Right lobe of liver (tissue), 6 donors: ENCODE measurements around the gene EEFSEC. TPM values are rescaled to one million over a fixed set of nuclear protein-coding genes. Genes with fewer than 3 reads are reported as not detected.

ENCODE experiments used
- ATAC-seq, 4 donors: fragments of 200-7000 bp; cut with Tn5 transposase; one replicate each; pipeline ENCODE4 v1.9.1; 2020; ENCODE audit warnings: mild to moderate bottlenecking in 4 of 4, moderate library complexity in 4 of 4
- DNase-seq, 3 donors: peaks; one replicate each; pipeline ENCODE4 v3.0.0-alpha.2; 2020
- H3K27ac ChIP-seq, 3 donors: fragments of 200-600 bp; one replicate each; pipeline ENCODE4 v1.8.0; 2022
- H3K27me3 ChIP-seq, 2 donors: fragments of 200-600 bp; one replicate each; pipeline ENCODE4 v1.8.0; 2022
- H3K36me3 ChIP-seq, 4 donors: fragments of 200-600 bp; sonication (generic) in 1 of 4; one replicate each; pipeline versions ENCODE4 v1.5.1 to v1.8.0; 2017 to 2022; ENCODE audit warnings: control low read depth in 1 of 4
- H3K4me1 ChIP-seq, 4 donors: fragments of 200-600 bp; sonication (generic) in 1 of 4; one replicate each; pipeline versions ENCODE4 v1.5.1 to v1.8.0; 2017 to 2022; ENCODE audit warnings: control low read depth in 1 of 4
- H3K4me3 ChIP-seq, 3 donors: fragments of 200-600 bp; one replicate each; pipeline ENCODE4 v1.8.0; 2022
- H3K9me3 ChIP-seq, 4 donors: fragments of 200-600 bp; sonication (generic) in 1 of 4; one replicate each; pipeline versions ENCODE4 v1.5.1 to v1.8.0; 2017 to 2022; ENCODE audit warnings: control low read depth in 1 of 4
- CTCF ChIP-seq, 4 donors: fragments of 200-600 bp in 3 of 4; fragments of 450-650 bp in 1 of 4; IDR thresholded peaks; one replicate each; pipeline versions ENCODE4 v1.5.1 to v1.8.0; 2016 to 2022; ENCODE audit warnings: antibody characterized with exemption in 4 of 4, mild to moderate bottlenecking in 2 of 4
- POLR2A ChIP-seq: fragments of 450-650 bp; IDR thresholded peaks from one replicate; pipeline ENCODE4 v1.6.1; 2017; ENCODE audit warnings: antibody characterized with exemption, mild to moderate bottlenecking
- WGBS: methylation state at CpG from one replicate; pipeline ENCODE4 v1.1.6; 2018; ENCODE audit warnings: low coverage, low lambda C conversion rate; ENCODE audit not compliant: insufficient coverage; ENCODE audit errors: missing lambda C conversion rate; 5-methylcytosine and 5-hydroxymethylcytosine counted together
- intact Hi-C, 2 donors: fragments of 100-400 bp; cut with DNase I; formaldehyde crosslinking; loops; one replicate each; pipeline versions ENCODE4 v1.11.2 to v1.14.1; 2022
- total RNA-seq, 6 experiments: library from RNA; depleted of rRNA in 2 of 6; stranded (reverse); fragments of >200 nt in 2 of 6; fragmentation: NEBNext Ultra II Directional in 3 of 6; extraction: Animal tissue kit (Norgen Biotek cat#: 25700) in 3 of 6; gene quantifications; one replicate each; pipeline versions ENCODE4 v1.1.0 to v1.2.4, GENCODE V29; 2016 to 2023
- donor health status: DM: no; HTN: yes; CAD: no.
- donor health status: DM: no; HTN: no; CAD: no.
- donor health status: DM: no; HTN: no; CAD: no.
- donor health status: DM: no; HTN: yes; CAD: no.
- donor health status: DM: no; HTN: yes; CAD: no.

EEFSEC gene
- total RNA-seq, 6 experiments from 2014 or later: 10.1 to 24.0 (median 13.4) TPM

- H3K27ac ChIP-seq: no peak overlapping the region
- H3K9me3 ChIP-seq: no peaks in the 10 kb centered on the region
- no peak overlapping the region for H3K4me3 ChIP-seq
- no peaks in the 10 kb centered on the region for H3K27me3 ChIP-seq
- 71% methylated on average over 3 of the region's 3 CpGs for WGBS
- no peaks in the 10 kb centered on the region for H3K4me1 ChIP-seq
- TF ChIP-seq CTCF (IDR thresholded peaks at IDR 0.05) (no peak), POLR2A (no peak)
- intact Hi-C loops: no loop called here
- no peaks in the 10 kb centered on the region for H3K36me3 ChIP-seq
- ATAC-seq (no peak), DNase-seq (no peak)
These were observed 68.0 kb downstream of the EEFSEC start for GRCh38 chr3:128221328-128221727.

- no peaks in the 10 kb centered on the region for H3K27me3 ChIP-seq
- intact Hi-C loops: no loop called here
- no peak for ATAC-seq
- H3K36me3 ChIP-seq: no peaks in the 10 kb centered on the region
- DNase-seq: no peak
- TF ChIP-seq POLR2A (no peak), CTCF (IDR thresholded peaks at IDR 0.05) (no peak)
- H3K9me3 ChIP-seq: no peaks in the 10 kb centered on the region
- no peak overlapping the region for H3K27ac ChIP-seq
- H3K4me3 ChIP-seq: no peak overlapping the region
- H3K4me1 ChIP-seq: no peaks in the 10 kb centered on the region
These were observed 69.6 kb downstream of the EEFSEC start for GRCh38 chr3:128222796-128223385.

- 58% methylated on average over 3 of the region's 8 CpGs for WGBS
These were observed 73.0 kb downstream of the EEFSEC start for GRCh38 chr3:128226186-128226725.

GRCh38 chr3:128226795-128227395 lies 73.6 kb downstream of the EEFSEC start:
- intact Hi-C loops: no loop called here
- no peaks in the 10 kb centered on the region for H3K36me3 ChIP-seq
- DNase-seq (peak in 1 of 3 donors; percentile 31), ATAC-seq (peak; percentile 68 to 74 (median 70))
- 100% methylated on average over 2 of the region's 5 CpGs for WGBS
- no peaks in the 10 kb centered on the region for H3K4me1 ChIP-seq
- no peaks in the 10 kb centered on the region for H3K9me3 ChIP-seq
- H3K27ac ChIP-seq: no peak overlapping the region
- no peaks in the 10 kb centered on the region for H3K27me3 ChIP-seq
- TF ChIP-seq CTCF (IDR thresholded peaks at IDR 0.05) (peak; percentile 35 to 64 (median 51)), POLR2A (no peak)
- no peak overlapping the region for H3K4me3 ChIP-seq

More at GRCh38 chr3:128226186-128226725, 73.0 kb downstream of the EEFSEC start:
- no peaks in the 10 kb centered on the region for H3K4me1 ChIP-seq
- no peak overlapping the region for H3K27ac ChIP-seq
- TF ChIP-seq POLR2A: no peak
- TF ChIP-seq CTCF (IDR thresholded peaks at IDR 0.05): no peak
- no peak for ATAC-seq
- no peaks in the 10 kb centered on the region for H3K36me3 ChIP-seq
- no peak for DNase-seq
- intact Hi-C loops: no loop called here
- no peaks in the 10 kb centered on the region for H3K27me3 ChIP-seq
- no peaks in the 10 kb centered on the region for H3K9me3 ChIP-seq
- no peak overlapping the region for H3K4me3 ChIP-seq
